Neuronal stem cell (in vitro differentiated cells): ENCODE data around the gene CTSE.
A peak's percentile ranks its signal among the peaks of the same experiment; 100 is the strongest.

Experiments used
- DNase-seq: peaks from one replicate; pipeline ENCODE4 v3.0.0-alpha.2; 2013; ENCODE audit warnings: low spot score
- H2AFZ ChIP-seq: one replicate; pipeline ENCODE4 v1.6.1; 2013; ENCODE audit warnings: mild to moderate bottlenecking, low read length, inconsistent platforms
- H2AK5ac ChIP-seq: 2 replicates; pipeline ENCODE4 v1.6.1; 2013; ENCODE audit warnings: low read depth, mild to moderate bottlenecking, inconsistent platforms, low read length, moderate library complexity, mixed read lengths
- H2BK120ac ChIP-seq: 2 replicates; pipeline ENCODE4 v1.6.1; 2013; ENCODE audit warnings: low read depth, mild to moderate bottlenecking, inconsistent platforms, low read length, moderate library complexity, mixed read lengths
- H2BK12ac ChIP-seq: one replicate; pipeline ENCODE4 v1.6.1; 2013; ENCODE audit warnings: low read length, inconsistent platforms
- H2BK15ac ChIP-seq: 2 replicates; pipeline ENCODE4 v1.6.1; 2013; ENCODE audit warnings: mild to moderate bottlenecking, low read length, inconsistent platforms, mixed read lengths
- H2BK5ac ChIP-seq: one replicate; pipeline ENCODE4 v1.6.1; 2013; ENCODE audit warnings: inconsistent platforms, mild to moderate bottlenecking, low read length, moderate library complexity
- H3K14ac ChIP-seq: one replicate; pipeline ENCODE4 v1.6.1; 2013; ENCODE audit warnings: low read length, inconsistent platforms
- H3K18ac ChIP-seq: 2 replicates; pipeline ENCODE4 v1.6.1; 2013; ENCODE audit warnings: low read length, inconsistent platforms
- H3K23ac ChIP-seq: 2 replicates; pipeline ENCODE4 v1.6.1; 2013; ENCODE audit warnings: low read depth, mild to moderate bottlenecking, mixed read lengths, low read length, inconsistent platforms; ENCODE audit not compliant: poor library complexity
- H3K27ac ChIP-seq: replicated peaks from 3 replicates; pipeline ENCODE4 v1.5.1; 2013; ENCODE audit warnings: low read length, inconsistent platforms
- H3K27me3 ChIP-seq, 3 experiments: 2 replicates each; pipeline ENCODE4 v1.6.1; 2013; ENCODE audit warnings: low read length in 3 of 3, mild to moderate bottlenecking in 2 of 3, inconsistent platforms in 1 of 3, low read depth in 1 of 3, mixed read lengths in 1 of 3, moderate library complexity in 1 of 3; ENCODE audit not compliant: control insufficient read depth in 3 of 3, insufficient read depth in 3 of 3
- H3K36me3 ChIP-seq, 2 donors: replicated peaks in 1 of 2; 2 replicates each; pipeline ENCODE4 v1.6.1; 2013; ENCODE audit warnings: low read length in 2 of 2; ENCODE audit not compliant: control insufficient read depth in 2 of 2, insufficient read depth in 2 of 2
- H3K4ac ChIP-seq: 2 replicates; pipeline ENCODE4 v1.6.1; 2013; ENCODE audit warnings: inconsistent platforms, mild to moderate bottlenecking, low read length, moderate library complexity
- H3K4me1 ChIP-seq, 2 donors: 1 replicate in 1 of 2; 2 replicates in 1 of 2; pipeline ENCODE4 v1.6.1; 2013; ENCODE audit warnings: low read length in 2 of 2, low read depth in 1 of 2; ENCODE audit not compliant: control insufficient read depth in 2 of 2, insufficient read depth in 1 of 2
- H3K4me2 ChIP-seq: one replicate; pipeline ENCODE4 v1.6.1; 2013; ENCODE audit warnings: mild to moderate bottlenecking, low read length, inconsistent platforms; ENCODE audit not compliant: insufficient read depth, poor library complexity, severe bottlenecking
- H3K4me3 ChIP-seq, 2 donors: 2 replicates each; pipeline ENCODE4 v1.5.1; 2013; ENCODE audit warnings: low read length in 2 of 2, mild to moderate bottlenecking in 2 of 2, inconsistent platforms in 1 of 2, moderate library complexity in 1 of 2
- H3K79me1 ChIP-seq: one replicate; pipeline ENCODE4 v1.6.1; 2013; ENCODE audit warnings: low read depth, mild to moderate bottlenecking, inconsistent platforms, low read length, moderate library complexity
- H3K9ac ChIP-seq: one replicate; pipeline ENCODE4 v1.6.1; 2013; ENCODE audit warnings: mild to moderate bottlenecking, low read depth, low read length, inconsistent platforms; ENCODE audit not compliant: poor library complexity
- H3K9me3 ChIP-seq, 2 donors: replicated peaks in 1 of 2; 2 replicates each; pipeline versions ENCODE3 to v1.6.1; 2013; ENCODE audit warnings: low read length in 2 of 2, mild to moderate bottlenecking in 2 of 2, inconsistent platforms in 1 of 2, low read depth in 1 of 2, mixed read lengths in 1 of 2, moderate library complexity in 1 of 2; ENCODE audit not compliant: control insufficient read depth in 2 of 2, insufficient read depth in 1 of 2
- H4K8ac ChIP-seq: one replicate; pipeline ENCODE4 v1.6.1; 2013; ENCODE audit warnings: low read depth, mild to moderate bottlenecking, inconsistent platforms, low read length, moderate library complexity
- H4K91ac ChIP-seq: one replicate; pipeline ENCODE4 v1.6.1; 2013; ENCODE audit warnings: low read length, low read depth, mild to moderate bottlenecking, inconsistent platforms; ENCODE audit not compliant: poor library complexity
- WGBS, 2 donors: extraction: QIAGEN DNeasy Blood & Tissue Kit; methylation state at CpG; one replicate each; pipeline ENCODE4 v1.1.7; 2013; ENCODE audit warnings: missing lambda C conversion rate in 2 of 2, mixed read lengths in 1 of 2; ENCODE audit not compliant: insufficient read length in 2 of 2, insufficient replicate concordance in 1 of 2; ENCODE audit errors: extremely low coverage in 2 of 2; 5-methylcytosine and 5-hydroxymethylcytosine counted together

The CTSE gene

DNA sequence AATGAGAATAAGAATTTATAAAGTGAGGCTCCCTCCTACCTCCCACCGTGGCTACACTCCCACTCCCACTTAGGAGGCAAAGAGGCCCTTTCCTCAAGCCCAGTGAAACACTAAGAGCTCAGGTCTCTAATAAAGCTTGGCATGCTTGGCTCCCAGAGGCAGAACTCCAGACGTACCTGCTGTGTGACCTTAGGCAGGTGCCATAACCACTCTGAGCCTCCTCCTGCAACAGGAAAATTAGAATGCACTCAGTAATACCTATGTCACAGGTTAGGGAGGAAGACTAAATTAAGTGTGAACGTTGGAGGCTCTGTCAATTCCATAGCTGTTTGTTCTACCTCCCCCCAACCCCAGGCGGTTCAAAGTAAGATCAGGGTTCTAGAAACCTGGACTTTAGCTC lies 63.9 kb downstream of the CTSE start:
- H3K4ac ChIP-seq, result no peak overlapping the region
- H2AFZ ChIP-seq, result no peak overlapping the region
- no peak for DNase-seq
- no peak overlapping the region for H3K4me2 ChIP-seq
- no peak overlapping the region for H4K91ac ChIP-seq
- H3K23ac ChIP-seq, result no peak overlapping the region
- no peak overlapping the region for H2BK5ac ChIP-seq
- no peaks in the 10 kb centered on the region for H3K9me3 ChIP-seq
- H2BK15ac ChIP-seq, result no peak overlapping the region
- peaks cover 4 to 12% of the 10 kb centered on the region in 2 donors for H3K4me1 ChIP-seq
- H3K9ac ChIP-seq, result no peak overlapping the region
- H3K18ac ChIP-seq, result peak overlapping the region; percentile 39
- H2BK120ac ChIP-seq, result no peak overlapping the region
- H3K79me1 ChIP-seq, result no peaks in the 10 kb centered on the region
- peaks cover 0 to 23% (median 2%) of the 10 kb centered on the region in 3 experiments for H3K27me3 ChIP-seq
- no peak overlapping the region for H2BK12ac ChIP-seq
- H3K4me3 ChIP-seq, result no peak overlapping the region
- H3K14ac ChIP-seq, result no peak overlapping the region
- H4K8ac ChIP-seq, result no peak overlapping the region
- H2AK5ac ChIP-seq, result no peak overlapping the region
- H3K27ac ChIP-seq, result no peak overlapping the region
- H3K36me3 ChIP-seq, result no peaks in the 10 kb centered on the region
- no CpG with 5 or more reads among the region's 4 CpGs for WGBS, 2 donors
